Esophagus squamous epithelium (tissue), 4 donors: Measurements from ENCODE around the gene SLC7A8.

Experiments
- CTCF ChIP-seq, 6 experiments: fragments of 450-650 bp in 4 of 6; fragments of 200-600 bp in 2 of 6; sonication (generic) in 2 of 6; IDR thresholded peaks; one replicate each; pipeline ENCODE4 v1.5.1; 2016 to 2019; ENCODE audit warnings: antibody characterized with exemption in 6 of 6, mild to moderate bottlenecking in 4 of 6, moderate library complexity in 4 of 6
- POLR2A ChIP-seq, 4 donors: fragments of 450-650 bp; IDR thresholded peaks; one replicate each; pipeline ENCODE4 v1.6.1; 2017; ENCODE audit warnings: antibody characterized with exemption in 4 of 4, mild to moderate bottlenecking in 4 of 4, moderate library complexity in 3 of 4

- TF ChIP-seq CTCF (IDR thresholded peaks at IDR 0.05): no peak
- no peak for TF ChIP-seq POLR2A (IDR thresholded peaks at IDR 0.05)
Measured at GRCh38 chr14:23122086-23122485, 61.4 kb downstream of the SLC7A8 start.
